NCI-H345 treated with DMSO at 0.1 percent for 48 hours (cell line): ENCODE measurements around the gene HMGA1.

Source experiments
- DNase-seq: peaks from one replicate; lab custom pipeline; 2025; ENCODE audit not compliant: unreplicated experiment; lab: John Stamatoyannopoulos, UW

The HMGA1 gene

GRCh38 chr6:34236443-34237315 lies at the start of gene HMGA1:
Gene HMGA1 (plus strand): TSS chr6:34236873. CDS start chr6:34240781, 3,908 bp downstream.
- peak; percentile 81 for DNase-seq

DNA sequence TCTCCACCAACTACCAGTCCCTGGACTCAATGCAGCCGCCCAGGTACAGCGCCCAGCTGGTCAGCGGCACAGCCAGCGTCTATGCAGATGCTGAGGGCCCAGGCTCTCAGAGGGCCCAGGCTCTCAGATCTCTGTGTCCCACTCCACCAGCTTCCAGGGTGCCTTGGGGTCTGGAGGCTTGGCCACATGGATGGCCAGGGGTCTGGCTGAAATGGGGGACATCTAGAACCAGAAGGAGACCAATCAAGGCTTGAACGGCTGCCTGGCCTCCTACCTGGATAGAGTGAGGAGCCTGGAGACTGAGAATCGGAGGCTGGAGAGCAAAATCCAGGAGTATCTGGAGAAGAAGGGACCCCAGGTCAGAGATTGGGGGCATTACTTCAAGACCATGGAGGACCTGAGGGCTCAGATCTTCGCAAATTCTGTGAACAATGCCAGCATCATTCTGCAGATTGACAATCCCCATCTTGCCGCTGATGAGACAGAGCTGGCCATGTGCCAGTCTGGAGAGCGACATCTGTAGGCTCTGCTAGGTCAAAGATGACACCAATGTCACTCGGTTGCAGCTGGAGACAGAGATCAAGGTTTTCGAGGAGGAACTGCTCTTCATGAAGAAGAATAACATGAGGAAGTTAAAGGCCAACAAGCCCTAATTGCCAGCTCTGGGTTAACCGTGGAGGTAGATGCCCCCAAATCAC lies 46.7 kb upstream of the HMGA1 start:
- no peak for DNase-seq

DNA sequence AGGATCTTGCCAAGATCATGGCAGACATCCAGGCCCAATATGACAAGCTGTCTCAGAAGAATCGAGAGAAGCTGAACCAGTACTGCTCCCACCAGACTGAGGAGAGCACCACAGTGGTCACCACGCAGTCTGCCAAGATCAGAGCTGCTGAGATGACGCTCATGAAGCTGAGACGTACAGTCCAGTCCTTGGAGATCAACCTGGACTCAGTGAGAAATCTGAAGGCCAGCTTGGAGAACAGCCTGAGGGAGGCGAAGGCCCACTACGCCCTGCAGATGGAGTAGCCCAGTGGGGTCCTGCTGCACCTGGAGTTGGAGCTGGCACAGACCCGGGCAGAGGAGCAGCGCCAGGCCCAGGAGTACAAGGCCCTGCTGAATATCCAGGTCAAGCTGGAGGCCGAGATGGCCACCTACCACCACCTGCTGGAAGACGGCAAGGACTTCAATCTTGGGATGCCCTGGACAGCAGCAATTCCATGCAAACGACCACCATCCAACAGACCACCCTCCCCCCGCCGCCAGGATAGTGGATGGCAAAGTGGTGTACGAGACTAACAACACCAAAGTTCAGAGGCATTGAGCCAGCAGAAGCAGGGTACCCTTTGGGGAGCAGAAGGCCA lies 46.1 kb upstream of the HMGA1 start:
- DNase-seq: no peak

DNA sequence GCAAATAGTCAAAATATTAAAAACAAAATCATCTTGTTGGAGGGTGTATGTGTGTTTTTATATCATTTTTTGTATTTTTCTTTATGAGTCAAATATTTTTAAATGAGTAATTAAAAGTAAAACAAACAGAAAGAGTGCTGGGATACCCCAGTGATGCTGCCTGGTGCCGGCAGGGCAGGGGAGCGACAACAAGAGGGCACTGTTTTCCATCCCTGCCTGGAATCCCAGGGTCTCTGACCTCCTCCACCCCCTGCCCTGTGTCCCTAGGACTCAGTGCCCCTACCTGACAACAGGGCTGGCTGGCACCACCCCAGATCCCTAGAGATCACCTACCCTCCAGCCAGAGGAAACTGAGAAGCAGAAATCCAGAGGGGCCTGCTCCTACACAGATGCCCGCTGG lies 41.9 kb upstream of the HMGA1 start:
- no peak for DNase-seq

DNA sequence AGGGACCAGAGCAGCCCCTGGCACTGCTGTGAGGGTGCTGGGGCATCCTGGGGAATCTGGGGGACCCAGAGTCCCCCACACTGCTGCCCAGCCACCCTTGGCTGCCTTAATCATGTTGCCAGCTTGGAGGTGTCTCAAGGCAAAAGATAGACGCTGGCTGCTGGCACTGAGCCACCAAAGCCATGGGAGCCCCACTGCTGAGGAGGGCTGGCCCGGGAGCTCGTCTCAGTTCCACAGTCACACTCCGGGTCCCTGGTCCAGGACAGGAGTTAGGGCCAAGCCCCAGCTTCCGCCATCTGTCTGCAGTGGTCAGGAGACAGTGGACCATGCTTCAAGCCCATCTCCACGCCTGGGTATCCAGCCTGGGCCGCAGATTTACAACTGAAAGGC lies 41.0 kb upstream of the HMGA1 start:
- no peak for DNase-seq

- peak; percentile 30 for DNase-seq
Measured at GRCh38 chr6:34196116-34196832, 40.4 kb upstream of the HMGA1 start.

DNA sequence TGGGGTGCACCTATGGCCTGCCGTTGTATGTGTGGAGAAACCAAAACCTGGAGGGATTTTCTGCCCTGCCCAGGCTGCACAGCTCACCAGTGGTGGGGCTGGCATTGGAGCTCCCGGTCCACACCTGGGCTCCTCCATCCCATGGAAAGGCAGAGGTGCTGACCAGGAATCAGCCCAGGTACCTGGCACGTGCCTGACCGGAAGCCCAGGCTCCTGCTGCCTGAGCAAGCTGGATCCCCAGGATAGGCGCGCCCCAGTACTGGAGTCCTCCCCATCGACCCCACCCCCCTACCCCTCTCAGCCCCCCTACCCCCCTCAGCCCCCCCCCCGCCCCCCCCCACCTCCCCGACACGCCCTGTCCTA lies 39.9 kb upstream of the HMGA1 start:
- DNase-seq: no peak

GRCh38 chr6:34200340-34200971 lies 36.2 kb upstream of the HMGA1 start:
- DNase-seq: no peak

- DNase-seq: no peak
Measured at GRCh38 chr6:34201455-34202107, 35.1 kb upstream of the HMGA1 start.

GRCh38 chr6:34202329-34203201 lies 34.1 kb upstream of the HMGA1 start:
- DNase-seq: no peak

- no peak for DNase-seq
Measured at GRCh38 chr6:34204693-34205092, 32.0 kb upstream of the HMGA1 start.

DNA sequence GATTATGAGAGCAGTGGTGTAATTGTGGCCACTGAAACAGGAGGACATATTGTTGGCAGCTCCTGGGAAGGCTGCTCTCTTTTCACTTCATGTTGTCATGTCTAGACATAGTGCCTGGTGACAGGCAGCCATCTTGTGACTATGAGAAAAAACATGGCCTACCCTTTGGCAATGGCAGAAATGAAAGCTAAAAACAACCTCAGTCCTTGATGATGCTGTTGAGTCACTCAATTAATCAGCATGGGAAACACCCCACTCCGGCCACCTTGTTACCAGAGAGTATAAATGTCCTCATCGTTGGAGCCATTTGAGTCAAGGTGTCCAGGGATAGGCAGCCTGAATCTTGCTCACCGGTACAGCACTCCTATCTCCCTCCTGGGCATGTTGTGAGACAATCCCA lies 31.2 kb upstream of the HMGA1 start:
- DNase-seq: no peak

- DNase-seq: no peak
Measured at GRCh38 chr6:34205916-34206315, 30.8 kb upstream of the HMGA1 start.

DNA sequence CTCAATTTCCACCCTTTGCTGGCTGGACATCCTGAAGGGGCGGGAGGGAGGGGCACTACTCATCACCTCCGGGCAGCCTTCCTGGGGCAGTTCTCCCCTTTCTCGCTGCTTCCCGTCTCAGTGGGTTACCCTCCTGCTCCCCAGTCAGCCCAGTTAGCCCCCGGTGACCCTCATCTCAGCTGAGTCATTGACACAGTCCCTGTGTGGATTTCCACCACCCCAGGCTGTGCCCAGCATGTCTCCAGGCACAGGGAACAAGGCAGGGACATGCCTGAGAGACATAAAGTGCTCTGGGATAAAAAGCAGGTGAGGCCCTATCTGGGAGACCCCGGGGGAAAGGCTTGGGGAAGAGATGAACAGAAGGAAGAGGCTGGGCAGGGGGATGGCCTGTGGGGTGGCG lies 29.9 kb upstream of the HMGA1 start:
- no peak for DNase-seq

DNA sequence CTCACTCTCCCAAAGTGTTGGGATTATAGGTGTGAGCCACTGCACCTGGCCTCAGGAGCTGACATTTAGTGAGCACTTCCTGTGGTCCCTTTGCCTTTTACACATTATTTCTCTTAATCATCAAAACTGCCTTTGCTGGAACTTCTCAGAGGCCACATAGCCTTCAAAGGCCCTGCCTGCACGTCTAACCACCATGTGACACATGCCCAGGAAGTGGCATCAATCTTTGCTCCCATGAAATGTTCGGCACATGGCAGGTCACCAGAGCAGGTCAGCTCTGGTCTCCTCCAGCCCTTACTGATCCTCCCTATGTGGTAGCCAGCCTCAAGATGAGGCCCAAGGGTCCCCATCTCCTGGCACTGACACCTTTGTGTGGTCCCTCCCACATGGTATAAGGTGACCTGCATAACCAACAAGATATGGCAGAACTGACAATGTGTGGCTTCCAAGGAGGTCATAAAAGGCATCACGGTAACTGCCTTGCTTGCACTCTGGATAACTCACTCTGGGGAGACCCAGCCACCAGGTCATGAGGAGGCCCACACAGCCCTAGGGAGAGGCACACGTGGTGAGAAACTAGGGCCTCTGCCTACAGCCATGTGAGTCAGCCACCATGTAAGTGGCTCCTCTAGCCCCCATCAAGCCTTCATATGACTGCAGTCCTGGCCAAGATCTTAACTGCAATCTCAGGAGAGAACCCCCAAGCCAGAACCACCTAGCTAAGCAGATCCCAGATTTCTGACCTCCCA lies 28.8 kb upstream of the HMGA1 start:
- DNase-seq: no peak

- no peak for DNase-seq
Measured at GRCh38 chr6:34213772-34214171, 22.9 kb upstream of the HMGA1 start.

DNA sequence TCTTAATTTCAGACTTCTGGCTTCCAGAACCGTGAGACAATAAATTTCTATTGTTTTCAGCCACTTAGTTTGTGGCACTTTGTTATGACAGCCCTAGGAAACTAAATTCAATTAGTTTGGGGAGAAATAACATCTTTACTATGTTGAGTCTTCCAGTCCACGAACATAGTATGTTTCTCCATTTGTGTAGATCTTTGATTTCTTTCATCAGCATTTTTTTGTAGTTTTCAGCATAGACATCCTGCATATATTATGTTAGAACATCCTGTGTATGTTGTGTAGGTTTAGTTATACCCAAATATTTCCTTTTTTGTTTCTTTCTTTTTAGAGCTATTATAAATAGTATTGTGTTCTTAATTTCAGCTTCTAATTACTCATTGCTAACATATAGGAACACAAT lies 18.0 kb upstream of the HMGA1 start:
- no peak for DNase-seq

DNA sequence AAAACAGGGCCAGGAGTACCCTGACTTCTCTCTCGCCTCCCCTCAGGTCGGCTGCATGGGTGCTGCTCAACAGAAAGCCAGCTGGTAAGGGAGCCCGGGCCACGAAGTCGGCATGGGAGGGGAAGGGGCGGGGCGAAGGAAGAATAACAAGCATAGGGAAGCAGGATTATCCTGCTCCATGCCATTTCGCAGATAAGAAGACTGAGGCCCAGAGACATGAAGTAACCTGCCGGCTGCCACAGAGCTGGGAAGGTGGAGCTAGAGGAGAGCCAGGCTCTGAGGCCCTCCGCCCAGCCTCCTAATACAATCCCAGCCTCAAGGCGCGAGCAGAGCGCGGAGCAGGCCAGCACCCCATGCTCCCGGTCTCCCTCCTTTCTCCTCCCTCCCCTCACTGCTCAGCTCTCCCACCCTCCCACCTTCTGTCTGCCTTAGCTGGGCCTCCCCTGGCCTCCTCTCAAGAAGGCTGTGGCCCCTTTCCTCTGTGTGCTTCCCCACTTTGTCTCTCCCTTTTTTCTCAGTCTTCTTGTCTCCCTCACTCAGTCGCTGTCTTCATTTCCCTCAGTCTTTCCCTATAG lies 13.2 kb upstream of the HMGA1 start:
- no peak for DNase-seq
